H1 (cell line): Measurements from ENCODE around the gene MRTFB. TPM values are rescaled to one million over a fixed set of nuclear protein-coding genes. Genes with fewer than 3 reads are reported as not detected.

Experiments
- CHD7 ChIP-seq: fragments of 300-600 bp; sonication (generic); IDR thresholded peaks from 2 replicates; pipeline ENCODE4 v1.7.1; 2012; ENCODE audit warnings: low read length, moderate library complexity, mild to moderate bottlenecking, inconsistent platforms; ENCODE audit not compliant: insufficient replicate concordance
- polyA plus RNA-seq, 7 experiments: library from polyadenylated mRNA; depleted of rRNA in 3 of 7; stranded (reverse) in 5 of 7; unstranded in 2 of 7; fragments of >200 nt in 5 of 7; fragments of 200-250 nt in 2 of 7; gene quantifications; 1 replicate in 5 of 7; 2 replicates in 1 of 7; 4 replicates in 1 of 7; pipeline versions ENCODE4 v1.2.1 to v1.2.3, GENCODE V29; 2011 to 2013; ENCODE audit warnings: missing spikeins in 2 of 7, mixed read lengths in 2 of 7
- total RNA-seq: library from RNA; stranded (reverse); fragmentation: NEBNext Ultra II Directional; extraction: Animal tissue kit (Norgen Biotek cat#: 25700); gene quantifications from 2 replicates; pipeline ENCODE4 v1.2.1, GENCODE V29; 2021

The MRTFB gene
- total and polyA plus RNA-seq, 2 of the 8 experiments (the other 6 are each of a cell fraction or from before 2014, with no cell fraction given) = 13.5 to 34.9 TPM

GRCh38 chr16:14280541-14280940 is 209.4 kb downstream of the MRTFB start (continued):
- TF ChIP-seq CHD7 = no peak
- TF ChIP-seq, all 59 proteins: peak for 0
